Activated CD8-positive, alpha-beta memory T cell treated with anti-CD3 and anti-CD28 coated beads, Interleukin-2, amount 50 U/mL, for 24 hours (primary cell): ENCODE data around the gene FJX1.
"Not testable (repeated sequence)": the region's sequence is repeated elsewhere in the genome, so short reads cannot be mapped to it uniquely, and the experiment has no call there.

Experiments
- DNase-seq: peaks from one replicate; pipeline ENCODE4 v3.0.0-alpha.2; 2020; ENCODE audit errors: extremely low read depth

Gene FJX1

GRCh38 chr11:35632301-35632700 lies 14.0 kb downstream of the FJX1 start:
- no peak for DNase-seq

- no peak for DNase-seq
Measured at GRCh38 chr11:35633827-35634423, 15.7 kb downstream of the FJX1 start.

- DNase-seq = no peak
Measured at GRCh38 chr11:35635933-35636332, 17.7 kb downstream of the FJX1 start.

DNA sequence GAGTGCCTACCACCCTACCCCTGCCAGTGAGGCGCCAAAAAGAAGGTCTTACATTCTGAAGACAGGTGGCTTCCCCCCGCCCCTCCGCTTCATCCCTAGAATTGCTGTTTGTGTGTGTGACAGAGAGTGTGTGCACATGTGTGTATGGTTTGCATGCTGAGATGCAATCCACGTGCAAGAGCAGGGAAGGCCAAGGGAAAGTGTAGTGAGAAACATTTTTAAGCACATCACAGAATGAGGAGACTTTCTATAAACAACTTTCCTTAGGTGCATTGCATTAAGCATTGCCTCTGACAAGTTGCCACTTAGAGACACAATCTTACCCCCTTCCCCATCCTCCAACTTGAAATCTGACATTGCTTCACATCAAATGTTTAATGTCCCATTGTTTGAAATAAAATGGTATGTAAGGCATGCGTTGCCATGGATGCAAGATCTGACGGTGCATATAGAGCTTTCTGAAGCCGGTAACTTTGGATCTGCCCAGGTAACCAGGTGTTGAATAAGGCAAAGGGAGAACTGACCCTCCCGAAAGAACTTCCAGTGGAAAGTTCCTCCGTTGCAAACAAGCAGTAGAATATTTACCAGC lies 21.4 kb downstream of the FJX1 start:
- no peak for DNase-seq

- no peak for DNase-seq
Measured at GRCh38 chr11:35641171-35641897, 23.1 kb downstream of the FJX1 start.

GRCh38 chr11:35641964-35642363 lies 23.7 kb downstream of the FJX1 start:
- no peak for DNase-seq

DNA sequence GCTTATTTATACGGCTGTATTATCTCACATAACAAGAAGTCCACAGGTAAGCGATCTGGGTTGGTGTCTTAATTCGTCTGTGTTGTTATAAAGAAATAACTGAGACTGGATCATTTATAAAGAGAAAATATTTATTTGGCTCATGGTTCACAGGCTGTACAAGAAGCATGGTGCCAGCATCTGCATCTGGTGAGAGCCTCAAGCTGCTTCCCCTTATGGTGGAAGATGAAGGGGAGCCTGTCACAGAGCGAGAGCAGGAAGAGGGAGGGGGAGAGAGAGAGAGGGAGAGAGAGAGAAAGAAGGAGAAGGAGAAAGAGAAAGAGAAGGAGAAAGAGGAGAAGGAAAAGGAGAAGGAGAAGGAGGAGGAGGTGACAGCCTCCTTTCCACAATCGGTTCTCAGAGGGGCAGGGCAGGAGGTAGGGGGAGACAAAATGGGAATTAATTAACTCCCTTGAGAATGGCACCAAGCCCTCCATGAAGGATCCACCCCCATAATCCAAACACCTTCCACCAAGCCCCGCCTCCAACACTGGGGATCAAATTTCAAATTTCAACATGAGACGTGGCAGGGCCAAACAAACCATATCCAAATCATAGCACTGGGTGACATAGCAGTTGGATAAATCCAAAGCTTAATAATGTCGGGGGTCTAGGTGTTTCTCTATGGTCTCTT lies 29.3 kb downstream of the FJX1 start:
- no peak for DNase-seq

GRCh38 chr11:35650006-35650405 lies 31.7 kb downstream of the FJX1 start:
- DNase-seq = no peak

GRCh38 chr11:35650467-35650866 lies 32.2 kb downstream of the FJX1 start:
- no peak for DNase-seq

GRCh38 chr11:35651263-35651662 lies 33.0 kb downstream of the FJX1 start:
- DNase-seq = no peak

DNA sequence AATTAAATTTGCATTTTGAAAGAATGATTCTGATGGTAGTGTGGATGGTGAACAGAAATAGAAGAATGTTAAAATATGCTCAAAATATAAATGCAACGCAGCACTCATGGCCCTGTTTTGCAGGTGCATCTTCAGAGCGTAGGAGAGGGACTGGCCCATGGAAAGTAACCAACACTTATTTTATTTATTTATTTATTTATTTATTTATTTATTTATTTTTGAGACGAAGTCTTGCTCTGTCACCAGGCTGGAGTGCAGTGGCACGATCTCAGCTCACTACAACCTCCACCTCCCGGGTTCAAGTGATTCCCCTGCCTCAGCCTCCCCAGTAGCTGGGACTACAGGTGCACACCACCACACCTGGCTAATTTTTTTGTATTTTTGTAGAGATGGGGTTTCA lies 34.5 kb downstream of the FJX1 start:
- DNase-seq = not testable (repeated sequence)

DNA sequence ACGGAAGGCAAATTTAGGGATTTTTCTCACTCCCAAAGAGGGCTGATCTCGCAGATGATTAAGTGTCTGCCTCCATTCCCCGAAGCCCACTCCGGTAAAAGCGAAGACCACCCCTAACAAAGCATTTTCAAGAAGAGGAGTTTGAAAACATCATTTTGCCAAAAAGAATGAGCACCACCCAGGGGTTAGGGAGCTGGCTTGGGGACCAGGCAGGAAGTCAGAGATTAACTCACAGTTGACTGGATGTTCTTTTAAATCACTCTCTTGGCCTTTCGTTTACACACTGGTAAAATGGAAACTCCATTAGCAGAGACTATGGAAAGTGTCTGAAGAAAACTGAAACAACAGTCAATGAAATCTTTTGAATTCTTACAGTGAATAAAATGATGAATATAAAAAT lies 36.5 kb downstream of the FJX1 start:
- DNase-seq = no peak

- DNase-seq = no peak
Measured at GRCh38 chr11:35655254-35655653, 37.0 kb downstream of the FJX1 start.

DNA sequence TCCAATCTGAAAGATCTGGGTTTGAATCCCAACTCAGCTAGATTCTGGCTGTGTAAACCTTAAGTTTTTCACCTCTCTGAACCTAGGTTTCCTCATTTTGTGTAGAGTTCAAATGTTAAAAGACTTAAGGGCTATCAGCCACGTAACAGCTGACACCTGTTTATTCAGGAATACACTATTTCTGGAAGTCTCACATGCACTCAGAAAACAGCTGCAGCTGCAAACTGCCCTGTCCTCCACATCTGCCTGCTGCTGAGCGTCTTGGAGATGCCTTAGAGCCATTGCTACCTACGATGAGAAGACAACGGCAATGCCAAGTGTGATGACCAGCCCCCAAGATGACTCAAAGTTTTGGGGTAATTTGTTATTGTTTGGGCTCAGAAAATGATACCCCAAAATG lies 37.6 kb downstream of the FJX1 start:
- DNase-seq = no peak

- DNase-seq = no peak
Measured at GRCh38 chr11:35658020-35658948, 40.0 kb downstream of the FJX1 start.

DNA sequence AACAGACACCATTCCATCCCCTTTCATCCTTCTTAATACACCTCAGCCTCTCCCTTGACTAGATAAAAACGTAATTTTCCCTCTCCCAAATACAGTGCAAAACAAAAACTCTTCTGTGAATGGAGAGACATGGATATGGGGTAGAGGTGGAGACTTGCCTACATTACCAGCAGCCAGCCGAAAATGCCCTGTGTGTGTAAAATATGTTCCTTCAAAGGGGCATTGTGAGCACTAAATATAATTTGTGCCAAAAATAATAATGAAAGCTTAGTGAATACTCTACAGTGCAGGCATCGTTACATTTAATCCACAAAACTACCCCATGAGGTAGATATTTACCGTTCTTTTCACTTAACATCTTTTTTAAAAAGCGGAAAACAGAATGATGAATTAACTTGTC lies 43.3 kb downstream of the FJX1 start:
- no peak for DNase-seq

- DNase-seq = no peak
Measured at GRCh38 chr11:35662061-35662648, 43.9 kb downstream of the FJX1 start.

DNA sequence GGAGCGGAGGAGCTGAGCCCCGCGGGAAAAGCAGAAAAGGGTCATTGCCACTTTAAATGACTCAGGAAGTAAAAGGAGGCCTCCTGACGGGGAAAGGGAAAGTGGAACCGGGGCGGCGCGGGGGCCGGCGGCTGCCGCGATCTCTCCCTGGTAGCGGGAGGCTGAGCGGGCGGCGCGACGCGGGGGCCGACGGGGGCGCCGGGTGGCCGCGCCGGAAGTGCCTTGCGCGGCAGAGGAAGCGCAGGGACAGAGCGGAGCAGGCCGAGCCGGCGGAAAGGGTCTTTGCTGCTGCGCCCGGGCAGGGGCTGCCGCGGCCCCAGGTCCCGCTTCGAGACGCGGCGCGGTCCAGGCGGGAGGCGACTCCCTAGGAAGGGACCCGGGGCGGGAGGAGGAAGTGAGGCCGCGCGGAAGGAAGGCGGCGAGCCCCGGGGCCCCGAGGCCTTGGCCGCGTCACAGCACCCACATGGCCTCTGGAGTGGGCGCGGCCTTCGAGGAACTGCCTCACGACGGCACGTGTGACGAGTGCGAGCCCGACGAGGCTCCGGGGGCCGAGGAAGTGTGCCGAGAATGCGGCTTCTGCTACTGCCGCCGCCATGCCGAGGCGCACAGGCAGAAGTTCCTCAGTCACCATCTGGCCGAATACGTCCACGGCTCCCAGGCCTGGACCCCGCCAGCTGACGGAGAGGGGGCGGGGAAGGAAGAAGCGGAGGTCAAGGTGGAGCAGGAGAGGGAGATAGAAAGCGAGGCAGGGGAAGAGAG lies 44.6 kb downstream of the FJX1 start, which contains the start of gene TRIM44:
Gene TRIM44 (plus strand): TSS at position 127 of the 759 bp plus-strand sequence. CDS start 337 bp downstream, at position 464.
- peak; percentile 69 for DNase-seq

GRCh38 chr11:35663408-35663702 lies 45.1 kb downstream of the FJX1 start:
- no peak for DNase-seq

DNA sequence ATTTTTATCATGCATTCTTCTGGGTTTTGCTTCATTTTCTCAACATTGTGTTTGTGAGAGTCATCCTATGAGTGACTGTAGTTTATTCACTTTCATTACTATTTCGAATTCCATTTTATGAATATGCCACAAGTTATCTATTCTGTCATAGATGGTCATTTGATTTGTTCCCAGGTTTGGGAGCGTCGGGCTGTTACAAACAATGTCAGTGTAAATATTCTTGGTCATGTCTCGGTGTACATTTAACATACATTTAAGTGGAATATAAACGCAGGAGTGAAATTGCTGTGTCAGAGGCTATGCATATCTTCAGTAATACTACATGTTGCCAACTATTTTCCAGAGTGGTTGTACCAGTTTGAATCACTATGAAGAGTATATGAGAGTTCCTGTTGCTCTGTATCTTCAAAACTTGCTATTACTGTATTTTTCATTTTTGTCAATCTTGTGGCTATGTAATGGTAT lies 46.7 kb downstream of the FJX1 start:
- no peak for DNase-seq
